HL-60 (cell line): Measurements from ENCODE around the gene OSTF1.

Experiments used
- CTCF ChIP-seq: IDR thresholded peaks from one replicate; pipeline ENCODE4 v1.5.1; 2011; ENCODE audit warnings: low read length, control low read depth, inconsistent platforms; ENCODE audit not compliant: insufficient read depth
- GABPA ChIP-seq: IDR thresholded peaks from 2 replicates; pipeline ENCODE4 v1.6.1; 2012; ENCODE audit warnings: low read depth
- REST ChIP-seq: IDR thresholded peaks from 2 replicates; pipeline ENCODE4 v1.6.1; 2012; ENCODE audit warnings: low read depth; ENCODE audit not compliant: insufficient replicate concordance

- TF ChIP-seq REST (no peak), CTCF (no peak), GABPA (no peak)
Measured at GRCh38 chr9:75138260-75139040, 50.1 kb downstream of the OSTF1 start.
